ENCODE measurements around the gene EDEM1.
"Not testable (repeated sequence)": the region's sequence is repeated elsewhere in the genome, so short reads cannot be mapped to it uniquely, and the experiment has no call there.

EDEM1 gene

DNA sequence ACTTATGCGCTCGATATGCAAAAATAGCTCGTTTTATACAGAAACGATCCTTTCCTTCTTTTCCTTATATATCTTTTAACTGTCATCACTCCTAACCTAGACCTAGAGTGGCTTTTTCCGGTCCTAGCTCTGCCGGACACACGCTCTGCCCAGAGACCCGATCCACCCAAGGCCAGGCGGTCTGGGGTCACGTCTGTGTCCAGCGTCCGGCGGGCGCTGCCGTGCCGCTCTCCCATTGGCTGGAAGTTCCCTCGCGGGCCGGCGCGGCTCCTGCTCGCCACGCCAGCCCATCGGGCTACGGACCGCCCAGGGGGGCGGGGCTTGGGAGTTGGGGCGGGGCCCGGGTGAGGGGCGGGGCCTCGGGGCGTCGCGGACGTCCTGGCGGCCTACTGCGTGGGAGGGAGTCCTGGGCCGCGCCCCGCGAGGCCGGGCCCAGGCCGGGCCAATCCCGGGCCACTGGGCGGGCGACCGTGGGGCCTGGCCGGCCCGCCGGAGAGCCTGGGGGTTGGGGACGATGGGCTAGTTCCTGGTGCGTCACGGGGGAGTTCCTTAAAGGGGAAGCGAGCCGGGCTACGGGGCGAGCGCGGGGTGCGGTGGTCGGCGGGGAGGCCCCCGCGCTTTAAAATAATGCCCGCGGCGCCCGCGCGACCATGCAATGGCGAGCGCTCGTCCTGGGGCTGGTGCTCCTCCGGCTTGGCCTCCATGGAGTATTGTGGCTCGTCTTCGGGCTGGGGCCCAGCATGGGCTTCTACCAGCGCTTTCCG lies at the start of gene EDEM1:
EDEM1 (plus strand) TSS at position 552 of the 764 bp plus-strand sequence; CDS start at position 651, 99 bp downstream.
- peak; percentile 97 for DNase-seq (ENCODE audit: low spot score)
- Mint-ChIP-seq H3K27ac (peak within 1 kb of the TSS; percentile 98), H3K36me3 (ENCODE audit: low read depth) (peaks cover 24% of the 10 kb centered on the region), H3K4me3 (peak within 1 kb of the TSS; percentile 99), H3K27me3 (ENCODE audit: low read depth) (no peaks in the 10 kb centered on the region), H3K4me1 (ENCODE audit: low read depth) (peaks cover 37% of the 10 kb centered on the region), H3K9me3 (no peaks in the 10 kb centered on the region)

DNA sequence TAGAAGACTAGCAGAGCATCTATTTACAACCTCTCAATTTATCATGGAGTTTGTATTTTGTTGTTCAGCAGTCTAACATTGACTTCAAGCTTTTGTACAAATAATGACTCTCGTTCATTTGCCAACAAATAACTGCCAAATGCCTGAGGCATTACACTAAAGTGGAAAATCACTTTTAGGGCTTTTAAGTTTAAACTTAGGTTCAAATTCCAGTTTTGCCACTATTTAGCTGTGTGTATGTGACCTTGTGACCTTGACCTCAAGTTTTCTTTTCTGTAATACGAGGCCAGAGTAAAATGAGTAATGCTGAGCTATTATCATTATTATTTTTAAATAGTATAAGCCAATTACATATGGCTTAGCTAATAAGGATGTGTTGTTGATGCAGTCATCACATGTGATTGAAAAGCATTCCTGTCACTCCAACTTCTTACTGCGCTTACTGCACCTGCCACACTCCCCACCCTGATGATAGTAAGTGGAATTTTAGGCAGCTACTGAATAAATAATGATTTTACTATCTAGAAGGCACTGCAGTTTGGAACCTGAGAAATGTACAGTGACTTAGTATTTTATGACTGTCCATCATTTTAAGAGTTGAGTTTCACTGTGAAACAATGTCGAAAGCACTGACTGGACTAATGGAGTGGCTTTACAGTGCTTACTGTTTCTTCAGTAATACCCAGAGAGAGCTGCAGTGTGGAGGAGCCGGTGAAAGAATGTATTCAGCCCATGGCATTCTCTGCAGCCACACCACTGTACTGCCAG lies 49.1 kb upstream of the EDEM1 start:
- Mint-ChIP-seq H3K4me3 (no peak overlapping the region), H3K36me3 (ENCODE audit: low read depth) (peaks cover 20% of the 10 kb centered on the region), H3K4me1 (ENCODE audit: low read depth) (peaks cover 25% of the 10 kb centered on the region), H3K27me3 (ENCODE audit: low read depth) (no peaks in the 10 kb centered on the region), H3K9me3 (peaks cover 2% of the 10 kb centered on the region), H3K27ac (peak overlapping the region; percentile 76)
- no peak for DNase-seq (ENCODE audit: low spot score)

DNA sequence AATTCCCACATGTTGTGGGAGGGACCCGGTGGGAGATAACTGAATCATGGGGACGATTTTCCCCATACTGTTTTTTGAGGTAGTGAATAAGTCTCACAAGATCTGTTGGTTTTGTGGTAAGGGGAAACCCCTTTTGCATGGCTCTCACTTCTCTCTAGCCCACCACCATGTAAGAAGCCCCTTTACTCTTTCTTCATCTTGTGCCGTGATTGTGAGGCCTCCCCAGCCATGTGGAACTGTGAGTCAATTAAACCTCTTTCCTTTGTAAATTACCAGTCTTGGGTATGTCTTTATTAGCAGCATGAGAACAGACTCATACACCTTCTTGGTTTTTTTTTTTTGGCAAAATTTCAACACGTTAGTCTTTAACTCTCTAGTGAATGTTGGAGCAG lies 47.3 kb upstream of the EDEM1 start:
- Mint-ChIP-seq H3K4me1 (ENCODE audit: low read depth) (peaks cover 25% of the 10 kb centered on the region), H3K27ac (no peak overlapping the region), H3K27me3 (ENCODE audit: low read depth) (no peaks in the 10 kb centered on the region)

GRCh38 chr3:5140839-5141238 lies 46.7 kb upstream of the EDEM1 start:
- no peaks in the 10 kb centered on the region for H3K27me3 Mint-ChIP-seq (ENCODE audit: low read depth)
- H3K27ac Mint-ChIP-seq = no peak overlapping the region
- no peak for DNase-seq (ENCODE audit: low spot score)
- peaks cover 25% of the 10 kb centered on the region for H3K4me1 Mint-ChIP-seq (ENCODE audit: low read depth)
- H3K36me3 Mint-ChIP-seq (ENCODE audit: low read depth) = peaks cover 39% of the 10 kb centered on the region
- H3K9me3 Mint-ChIP-seq = peaks cover 18% of the 10 kb centered on the region
- H3K4me3 Mint-ChIP-seq = no peak overlapping the region

More for the DNA sequence above, 47.3 kb upstream of the EDEM1 start:
- no peak overlapping the region for H3K4me3 Mint-ChIP-seq
- peaks cover 16% of the 10 kb centered on the region for H3K9me3 Mint-ChIP-seq
- peaks cover 34% of the 10 kb centered on the region for H3K36me3 Mint-ChIP-seq (ENCODE audit: low read depth)
- DNase-seq (ENCODE audit: low spot score) = no peak

DNA sequence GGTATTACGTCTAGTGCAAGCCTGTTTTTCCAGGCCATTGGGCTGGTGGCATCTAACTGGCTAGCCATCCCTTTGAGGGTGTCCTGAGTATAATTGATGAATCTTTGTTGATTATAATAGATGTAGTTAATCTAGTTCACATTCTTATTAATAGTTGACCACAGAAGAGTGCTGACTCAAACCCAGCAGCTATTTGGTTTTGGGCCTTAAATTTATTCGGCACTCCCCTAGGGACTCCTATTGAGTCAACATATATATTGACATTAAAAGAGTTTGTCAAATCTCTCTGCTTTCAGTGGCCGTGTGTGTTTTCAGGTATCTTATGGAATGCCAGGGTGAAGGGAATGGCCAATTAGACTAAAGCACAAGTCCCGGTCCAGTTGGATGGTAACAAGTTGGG lies 45.7 kb upstream of the EDEM1 start:
- H3K4me1 Mint-ChIP-seq (ENCODE audit: low read depth) = peaks cover 18% of the 10 kb centered on the region

DNA sequence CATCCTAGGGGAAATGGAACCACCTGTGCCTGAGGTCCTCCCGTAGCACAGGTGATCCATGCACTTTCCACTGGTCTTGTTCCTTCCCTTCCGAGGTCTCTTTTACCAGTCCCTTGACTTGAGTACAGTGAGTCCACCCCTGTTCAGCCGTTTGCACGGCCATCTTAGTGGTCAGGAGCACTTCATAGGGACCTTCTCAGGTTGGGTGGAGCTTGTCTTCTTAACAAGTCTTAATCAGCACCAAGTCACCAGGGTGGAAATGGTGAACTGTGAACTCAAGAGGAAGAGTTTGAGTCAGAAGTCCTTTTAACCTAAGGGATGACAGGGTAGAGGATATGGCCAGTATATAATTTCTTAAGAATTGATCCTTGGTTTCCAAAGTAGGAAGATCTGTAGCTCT lies 44.0 kb upstream of the EDEM1 start:
- no peak for DNase-seq (ENCODE audit: low spot score)

More for the DNA sequence above, 45.7 kb upstream of the EDEM1 start:
- Mint-ChIP-seq H3K27ac (no peak overlapping the region), H3K36me3 (ENCODE audit: low read depth) (peaks cover 45% of the 10 kb centered on the region), H3K4me3 (no peak overlapping the region), H3K27me3 (ENCODE audit: low read depth) (no peaks in the 10 kb centered on the region), H3K9me3 (peaks cover 24% of the 10 kb centered on the region)
- no peak for DNase-seq (ENCODE audit: low spot score)

GRCh38 chr3:5144316-5144994 lies 43.1 kb upstream of the EDEM1 start:
- H3K27ac Mint-ChIP-seq = no peak overlapping the region
- no peak for DNase-seq (ENCODE audit: low spot score)
- peaks cover 57% of the 10 kb centered on the region for H3K36me3 Mint-ChIP-seq (ENCODE audit: low read depth)
- no peak overlapping the region for H3K4me3 Mint-ChIP-seq
- peaks cover 10% of the 10 kb centered on the region for H3K4me1 Mint-ChIP-seq (ENCODE audit: low read depth)
- H3K27me3 Mint-ChIP-seq (ENCODE audit: low read depth) = no peaks in the 10 kb centered on the region
- peaks cover 32% of the 10 kb centered on the region for H3K9me3 Mint-ChIP-seq

More for the DNA sequence above, 44.0 kb upstream of the EDEM1 start:
- Mint-ChIP-seq H3K27me3 (ENCODE audit: low read depth) (no peaks in the 10 kb centered on the region), H3K4me3 (no peak overlapping the region), H3K36me3 (ENCODE audit: low read depth) (peaks cover 56% of the 10 kb centered on the region), H3K27ac (no peak overlapping the region), H3K9me3 (peaks cover 32% of the 10 kb centered on the region), H3K4me1 (ENCODE audit: low read depth) (peaks cover 11% of the 10 kb centered on the region)

DNA sequence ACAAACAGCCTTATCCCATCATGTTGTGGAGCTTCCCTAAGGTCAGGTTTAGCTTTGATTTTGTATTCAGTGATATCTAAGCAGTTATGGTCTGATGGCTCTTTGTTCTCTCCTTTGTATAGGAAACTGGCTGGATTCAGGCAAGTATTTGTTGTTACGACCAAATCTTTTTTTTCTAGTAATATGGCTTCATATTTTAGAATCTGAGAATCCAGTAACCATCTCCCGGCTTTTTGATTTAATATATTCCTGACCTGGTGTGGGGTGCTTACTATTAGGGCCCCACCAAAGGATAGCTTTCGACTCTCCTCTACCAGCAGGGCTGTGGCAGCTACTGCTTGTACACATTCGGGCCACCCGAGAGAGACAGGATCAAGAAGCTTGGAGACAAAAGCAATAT lies 42.4 kb upstream of the EDEM1 start:
- peaks cover 58% of the 10 kb centered on the region for H3K36me3 Mint-ChIP-seq (ENCODE audit: low read depth)
- peaks cover 4% of the 10 kb centered on the region for H3K4me1 Mint-ChIP-seq (ENCODE audit: low read depth)

GRCh38 chr3:5147152-5147551 lies 40.4 kb upstream of the EDEM1 start:
- H3K4me1 Mint-ChIP-seq (ENCODE audit: low read depth); H3K4me3 Mint-ChIP-seq; DNase-seq (ENCODE audit: low spot score); H3K27me3 Mint-ChIP-seq (ENCODE audit: low read depth); H3K27ac Mint-ChIP-seq: not testable (repeated sequence)
- Mint-ChIP-seq H3K36me3 (ENCODE audit: low read depth) (peaks cover 47% of the 10 kb centered on the region), H3K9me3 (peaks cover 32% of the 10 kb centered on the region)

More for the DNA sequence above, 42.4 kb upstream of the EDEM1 start:
- no peaks in the 10 kb centered on the region for H3K27me3 Mint-ChIP-seq (ENCODE audit: low read depth)
- peaks cover 32% of the 10 kb centered on the region for H3K9me3 Mint-ChIP-seq
- no peak overlapping the region for H3K27ac Mint-ChIP-seq
- H3K4me3 Mint-ChIP-seq = no peak overlapping the region
- no peak for DNase-seq (ENCODE audit: low spot score)

- H3K4me3 Mint-ChIP-seq = no peak overlapping the region
- peaks cover 22% of the 10 kb centered on the region for H3K9me3 Mint-ChIP-seq
- no peaks in the 10 kb centered on the region for H3K27me3 Mint-ChIP-seq (ENCODE audit: low read depth)
- H3K27ac Mint-ChIP-seq = no peak overlapping the region
- DNase-seq (ENCODE audit: low spot score) = no peak
- peaks cover 32% of the 10 kb centered on the region for H3K36me3 Mint-ChIP-seq (ENCODE audit: low read depth)
- peaks cover 4% of the 10 kb centered on the region for H3K4me1 Mint-ChIP-seq (ENCODE audit: low read depth)
Observed at GRCh38 chr3:5149306-5149880, 38.1 kb upstream of the EDEM1 start.

- DNase-seq (ENCODE audit: low spot score) = no peak
- no peaks in the 10 kb centered on the region for H3K27me3 Mint-ChIP-seq (ENCODE audit: low read depth)
- peaks cover 20% of the 10 kb centered on the region for H3K36me3 Mint-ChIP-seq (ENCODE audit: low read depth)
- H3K4me1 Mint-ChIP-seq (ENCODE audit: low read depth) = peaks cover 4% of the 10 kb centered on the region
- H3K9me3 Mint-ChIP-seq = peaks cover 10% of the 10 kb centered on the region
- no peak overlapping the region for H3K4me3 Mint-ChIP-seq
- H3K27ac Mint-ChIP-seq = no peak overlapping the region
Observed at GRCh38 chr3:5151586-5151985, 35.9 kb upstream of the EDEM1 start.

DNA sequence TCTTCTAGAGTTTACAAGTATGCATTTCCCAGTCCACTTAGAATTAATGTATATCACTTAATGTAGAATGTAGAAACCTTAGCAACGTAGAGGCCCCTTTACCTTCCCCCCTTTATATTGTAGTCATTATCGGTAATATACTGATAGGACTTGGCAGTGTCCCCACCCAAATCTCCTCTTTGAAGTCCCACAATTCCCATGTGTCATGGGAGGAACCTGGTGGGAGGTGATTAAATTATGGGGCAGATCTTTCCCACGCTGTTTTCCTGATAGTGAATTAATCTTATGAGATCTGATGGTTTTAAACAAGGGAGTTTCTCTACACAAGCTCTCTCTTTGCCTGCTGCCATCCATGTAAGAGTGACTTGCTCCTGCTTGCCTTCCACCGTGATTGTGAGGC lies 34.4 kb upstream of the EDEM1 start:
- Mint-ChIP-seq H3K4me1 (ENCODE audit: low read depth) (peaks cover 5% of the 10 kb centered on the region), H3K27me3 (ENCODE audit: low read depth) (no peaks in the 10 kb centered on the region), H3K27ac (no peak overlapping the region), H3K4me3 (no peak overlapping the region), H3K9me3 (no peaks in the 10 kb centered on the region), H3K36me3 (ENCODE audit: low read depth) (peaks cover 6% of the 10 kb centered on the region)
- DNase-seq (ENCODE audit: low spot score) = no peak

DNA sequence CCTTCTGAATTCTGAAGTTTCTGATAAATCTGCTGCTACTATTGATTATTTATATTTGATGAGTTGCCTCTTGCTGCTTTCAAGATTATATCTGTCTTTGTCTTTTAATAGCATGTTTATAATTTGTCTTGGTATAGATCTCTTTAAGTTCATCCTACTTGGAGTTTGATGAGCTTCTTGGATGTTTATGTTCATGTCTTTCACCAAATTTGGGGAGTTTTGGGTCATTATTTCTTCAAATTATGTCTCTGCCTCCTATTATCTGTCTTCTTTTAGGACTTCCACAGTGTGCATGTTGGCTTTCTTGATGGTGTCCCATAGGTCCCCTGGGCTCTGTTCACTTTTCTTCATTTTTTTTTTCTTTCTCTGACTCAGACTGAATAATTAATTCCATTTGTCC lies 32.3 kb upstream of the EDEM1 start:
- Mint-ChIP-seq H3K36me3 (ENCODE audit: low read depth) (peaks cover 4% of the 10 kb centered on the region), H3K9me3 (no peaks in the 10 kb centered on the region), H3K4me1 (ENCODE audit: low read depth) (peaks cover 11% of the 10 kb centered on the region), H3K27me3 (ENCODE audit: low read depth) (no peaks in the 10 kb centered on the region), H3K4me3 (no peak overlapping the region), H3K27ac (no peak overlapping the region)
- DNase-seq (ENCODE audit: low spot score) = no peak

Data from T-helper 2 cell treated with Interferon-gamma antibody and Interleukin-4, amounts not matched to agents 5 μg/mL and 100 μg/mL, for 36 hours (primary cell).